ENCODE results near the gene COL15A1. TPM values are rescaled to one million over a fixed set of nuclear protein-coding genes. Genes with fewer than 3 reads are reported as not detected.
A peak's percentile ranks its signal among the peaks of the same experiment; 100 is the strongest.

COL15A1 gene
- polyA plus RNA-seq, 3 donors from 2014 or later = 0.36 to 0.85 (median 0.54) TPM

DNA sequence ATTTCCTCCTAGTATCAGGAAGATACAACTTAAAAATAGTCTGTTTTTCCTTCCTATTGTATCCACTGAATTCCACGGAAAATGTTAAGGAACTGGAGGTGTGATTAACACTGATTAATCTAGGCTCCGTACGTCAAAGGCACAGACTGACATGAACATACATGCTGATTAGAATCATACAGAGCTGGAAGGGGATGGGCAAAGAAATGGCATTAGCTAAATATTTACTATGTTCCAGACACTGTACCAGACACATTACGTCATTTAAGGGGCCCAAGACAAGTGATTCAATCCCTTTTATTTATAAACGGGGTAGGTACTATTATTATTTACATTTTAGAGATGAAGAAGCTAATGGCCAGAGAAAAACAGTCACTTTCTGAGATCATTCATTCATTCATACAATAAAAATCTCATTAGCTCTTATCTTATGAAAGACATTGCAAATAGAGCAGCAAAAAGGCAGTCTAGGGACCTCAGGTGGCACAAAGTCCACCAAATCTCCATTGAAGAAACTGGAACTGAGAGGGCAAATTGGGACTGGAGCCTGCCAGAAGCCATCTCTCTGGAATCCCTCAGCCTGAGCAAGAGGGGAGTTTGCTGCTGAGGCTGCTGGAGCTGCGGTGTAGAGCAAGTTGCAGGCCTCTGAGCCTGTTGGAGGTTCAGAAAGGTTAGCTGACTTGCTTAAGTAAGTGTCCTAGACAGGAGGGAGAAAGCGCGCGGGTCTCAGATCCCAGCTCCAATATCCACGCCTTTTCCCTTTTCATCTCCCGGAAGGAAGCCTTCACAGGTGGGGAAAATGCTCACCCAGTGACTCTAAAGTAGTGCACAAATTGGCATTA, 159.6 kb downstream of the COL15A1 start:
- peaks cover 77 to 87% of the 10 kb centered on the region in 2 donors for H3K4me1 Mint-ChIP-seq
- peak overlapping the region; percentile 92 to 96 (median 94) for H3K27ac Mint-ChIP-seq
- DNase-seq = no peak
- H3K4me3 Mint-ChIP-seq = peak overlapping the region; percentile 87 to 94 (median 90)
- peaks cover 4 to 16% (median 5%) of the 10 kb centered on the region in 3 donors for H3K27me3 Mint-ChIP-seq (ENCODE audit: low read depth in 3 of 3)
- peaks cover 0 to 3% (median 0%) of the 10 kb centered on the region in 3 donors for H3K36me3 Mint-ChIP-seq
- H3K9me3 Mint-ChIP-seq = no peaks in the 10 kb centered on the region

DNA sequence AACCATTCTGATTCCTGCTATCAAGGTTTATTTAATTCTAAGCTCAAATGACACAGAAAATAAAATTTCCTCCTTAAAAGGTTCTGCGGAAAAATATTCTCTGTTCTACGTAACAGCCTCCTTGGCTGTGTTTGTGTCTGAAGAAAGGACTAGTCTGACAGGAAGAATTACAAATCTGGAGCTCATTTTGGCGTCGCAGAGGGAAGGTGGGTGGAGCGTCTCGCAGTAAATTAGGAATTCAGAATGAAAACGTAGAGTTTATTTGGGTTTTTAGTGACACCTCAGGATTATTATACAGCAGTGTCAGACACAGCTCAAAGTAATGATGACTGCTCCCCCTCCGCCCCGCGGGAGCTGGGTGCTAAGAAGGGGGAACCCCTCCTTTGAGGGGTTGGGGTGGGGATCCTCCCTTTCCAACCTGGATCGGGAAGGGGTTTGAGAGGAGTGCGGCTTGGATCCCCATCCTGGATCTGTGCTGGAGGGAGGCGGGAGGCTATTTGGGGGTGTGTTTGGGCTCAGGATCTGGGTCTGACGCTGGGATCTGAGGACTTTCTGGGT, 160.3 kb downstream of the COL15A1 start:
- H3K4me3 Mint-ChIP-seq = peak overlapping the region; percentile 87 to 94 (median 90)
- no peak for DNase-seq
- H3K27me3 Mint-ChIP-seq (ENCODE audit: low read depth in 3 of 3) = peaks cover 4 to 16% (median 5%) of the 10 kb centered on the region in 3 donors
- no peaks in the 10 kb centered on the region for H3K9me3 Mint-ChIP-seq
- peaks cover 0 to 3% (median under 1%) of the 10 kb centered on the region in 3 donors for H3K36me3 Mint-ChIP-seq
- H3K4me1 Mint-ChIP-seq = peaks cover 78 to 87% of the 10 kb centered on the region in 2 donors
- H3K27ac Mint-ChIP-seq = peak overlapping the region; percentile 92 to 96 (median 94)

GRCh38 chr9:99104459-99105151, 160.9 kb downstream of the COL15A1 start, which contains the start of gene TGFBR1:
Gene TGFBR1 (plus strand): TSS chr9:99105113. CDS start chr9:99105206, 93 bp downstream.
- H3K4me1 Mint-ChIP-seq = peaks cover 78 to 87% of the 10 kb centered on the region in 2 donors
- H3K27me3 Mint-ChIP-seq (ENCODE audit: low read depth in 3 of 3) = peaks cover 4 to 16% (median 5%) of the 10 kb centered on the region in 3 donors
- peak within 1 kb of the TSS; percentile 92 to 96 (median 94) for H3K27ac Mint-ChIP-seq

GRCh38 chr9:99105152-99106043, 161.7 kb downstream of the COL15A1 start:
- no peaks in the 10 kb centered on the region for H3K9me3 Mint-ChIP-seq
- peaks cover 78 to 87% of the 10 kb centered on the region in 2 donors for H3K4me1 Mint-ChIP-seq
- peak overlapping the region; percentile 86 to 96 (median 92) for H3K4me3 Mint-ChIP-seq
- H3K36me3 Mint-ChIP-seq = peaks cover 0 to 4% (median 3%) of the 10 kb centered on the region in 3 donors
- peak; percentile 34 to 67 (median 56) for DNase-seq
- H3K27me3 Mint-ChIP-seq (ENCODE audit: low read depth in 3 of 3) = peaks cover 3 to 14% (median 4%) of the 10 kb centered on the region in 3 donors
- H3K27ac Mint-ChIP-seq = peak overlapping the region; percentile 87 to 93 (median 90)

More at GRCh38 chr9:99104459-99105151, 160.9 kb downstream of the COL15A1 start, which contains the start of gene TGFBR1:
- H3K4me3 Mint-ChIP-seq = peak within 1 kb of the TSS; percentile 88 to 96 (median 94)
- peak; percentile 95 to 96 (median 96) for DNase-seq
- H3K9me3 Mint-ChIP-seq = no peaks in the 10 kb centered on the region
- peaks cover 0 to 4% (median 3%) of the 10 kb centered on the region in 3 donors for H3K36me3 Mint-ChIP-seq

DNA sequence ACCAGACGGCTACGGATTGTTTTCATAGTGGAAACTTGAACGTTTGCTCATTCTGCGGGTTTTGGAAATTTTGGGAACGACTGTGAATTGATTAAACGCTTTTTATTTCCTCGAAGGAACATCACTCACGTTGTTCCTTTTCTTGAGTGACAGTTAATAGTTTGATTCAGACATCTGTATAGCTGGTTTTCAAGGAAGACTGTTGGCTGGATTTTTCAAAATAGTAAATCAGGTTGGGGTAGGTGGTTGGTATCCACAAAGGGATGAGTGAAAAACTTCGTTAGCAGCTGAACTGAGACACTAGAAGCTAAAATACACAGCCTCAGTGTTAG, 162.3 kb downstream of the COL15A1 start:
- Mint-ChIP-seq H3K4me3 (peak overlapping the region; percentile 86 to 96 (median 92)), H3K27ac (peak overlapping the region; percentile 87 to 93 (median 90)), H3K4me1 (peaks cover 78 to 87% of the 10 kb centered on the region in 2 donors), H3K9me3 (no peaks in the 10 kb centered on the region), H3K27me3 (ENCODE audit: low read depth in 3 of 3) (peaks cover 3 to 11% (median 4%) of the 10 kb centered on the region in 3 donors), H3K36me3 (peaks cover 0 to 4% (median 3%) of the 10 kb centered on the region in 3 donors)
- no peak for DNase-seq

DNA sequence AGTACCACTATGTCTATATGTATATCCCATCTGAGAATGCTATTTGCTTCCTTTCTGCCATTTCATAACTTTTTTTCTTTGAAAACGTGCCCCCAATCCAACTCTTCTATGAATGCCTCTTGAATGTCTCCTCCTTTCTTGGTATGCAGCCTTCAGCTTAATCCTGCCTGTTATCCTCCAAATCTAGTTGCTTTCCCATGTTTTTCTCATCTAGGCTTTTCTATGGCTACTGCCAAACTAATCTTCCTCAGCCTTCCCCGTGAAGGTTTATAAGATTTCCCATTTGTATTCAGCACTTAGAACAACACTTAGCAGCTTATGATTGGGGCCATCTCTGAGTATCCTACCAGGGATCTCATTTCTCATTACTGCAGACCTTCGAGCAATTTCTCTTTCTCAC, 163.7 kb downstream of the COL15A1 start:
- DNase-seq = no peak
- Mint-ChIP-seq H3K27ac (peak overlapping the region; percentile 79 to 93 (median 90)), H3K36me3 (peaks cover 3 to 4% (median 3%) of the 10 kb centered on the region in 3 donors), H3K4me1 (peaks cover 79 to 86% of the 10 kb centered on the region in 2 donors), H3K27me3 (ENCODE audit: low read depth in 3 of 3) (peaks cover 3 to 11% (median 4%) of the 10 kb centered on the region in 3 donors), H3K9me3 (no peaks in the 10 kb centered on the region), H3K4me3 (peak overlapping the region; percentile 86 to 96 (median 92))

DNA sequence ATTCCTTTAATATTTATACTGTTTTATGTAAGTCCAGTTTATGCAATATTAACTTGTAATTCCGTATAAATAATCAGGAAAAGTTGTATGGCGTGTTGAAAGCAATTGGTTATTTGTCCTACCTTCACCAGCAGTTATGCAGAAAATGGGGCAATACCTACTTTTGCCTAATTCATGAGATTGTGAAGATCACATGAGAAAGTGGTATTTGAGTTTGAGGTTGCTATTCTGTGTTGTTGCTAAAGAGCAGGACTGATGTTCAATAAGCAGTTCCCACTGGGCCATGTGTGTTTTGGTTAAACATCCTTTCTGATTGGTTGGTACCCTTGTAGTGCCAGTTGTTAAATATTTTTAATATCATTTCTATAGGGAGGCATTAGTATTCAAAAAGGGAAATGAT, 164.4 kb downstream of the COL15A1 start:
- Mint-ChIP-seq H3K27me3 (ENCODE audit: low read depth in 3 of 3) (peaks cover 3 to 11% (median 4%) of the 10 kb centered on the region in 3 donors), H3K27ac (peak overlapping the region; percentile 60 to 93 (median 86)), H3K4me1 (peaks cover 83 to 89% of the 10 kb centered on the region in 2 donors), H3K4me3 (peak overlapping the region; percentile 86 to 96 (median 92)), H3K36me3 (peaks cover 3 to 5% (median 4%) of the 10 kb centered on the region in 3 donors), H3K9me3 (no peaks in the 10 kb centered on the region)
- DNase-seq = no peak

DNA sequence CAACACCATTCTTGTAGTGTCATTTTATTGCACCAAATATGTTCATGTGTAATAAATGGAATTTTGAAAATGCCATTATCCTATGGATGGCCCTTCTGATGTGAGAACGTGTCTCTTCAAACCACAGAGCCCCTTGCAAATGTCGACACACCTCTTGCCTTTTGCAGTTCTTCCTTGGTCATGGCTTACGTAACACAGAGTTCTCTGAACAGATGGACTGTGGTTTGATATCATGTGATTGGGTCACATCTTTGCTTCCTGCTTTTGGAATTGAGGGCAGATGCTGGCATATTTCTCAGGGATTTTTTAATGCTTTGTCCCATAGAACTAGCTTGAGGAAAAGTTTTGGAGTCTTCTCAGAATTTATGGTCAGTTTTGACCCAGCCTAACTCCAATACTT, 165.8 kb downstream of the COL15A1 start:
- Mint-ChIP-seq H3K4me3 (peak overlapping the region; percentile 86 to 96 (median 92)), H3K27ac (peak overlapping the region; percentile 60 to 93 (median 86)), H3K4me1 (peaks cover 83 to 89% of the 10 kb centered on the region in 2 donors), H3K36me3 (peaks cover 3 to 5% (median 4%) of the 10 kb centered on the region in 3 donors), H3K27me3 (ENCODE audit: low read depth in 3 of 3) (peaks cover under 1 to 5% (median 4%) of the 10 kb centered on the region in 3 donors), H3K9me3 (no peaks in the 10 kb centered on the region)
- DNase-seq = peak; percentile 36 to 45 (median 37)

DNA sequence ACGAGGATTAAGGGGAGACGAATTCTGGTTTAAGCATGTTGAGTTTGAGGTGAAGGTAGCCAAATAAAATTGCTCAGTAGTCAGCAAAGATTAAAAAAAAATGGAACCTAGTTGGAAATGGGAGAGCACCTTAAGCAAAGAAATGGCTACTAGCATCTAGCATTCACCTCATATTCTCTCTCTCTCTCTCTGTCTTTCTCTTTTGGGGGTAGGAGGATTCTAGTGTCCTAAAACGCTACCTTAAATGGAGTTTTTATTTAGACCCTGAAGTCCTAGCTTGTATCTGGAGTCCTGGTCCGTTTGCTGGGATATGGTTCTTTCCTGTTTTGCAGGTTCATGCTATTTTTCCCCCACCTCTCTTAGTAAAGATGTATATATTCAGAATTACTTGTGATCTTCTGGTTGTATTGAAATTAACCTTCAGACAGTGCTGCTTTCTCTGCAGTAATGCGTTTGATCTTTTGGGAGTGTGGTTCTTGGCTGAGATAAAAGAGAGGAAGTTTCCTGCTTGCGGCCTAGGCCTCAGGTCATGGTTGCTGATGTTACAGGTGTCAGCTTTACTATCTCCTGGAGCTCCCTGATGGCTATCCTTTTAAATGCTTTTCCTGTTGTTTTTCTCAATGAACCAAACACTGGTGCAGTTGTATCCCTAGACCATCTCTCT, 169.2 kb downstream of the COL15A1 start:
- Mint-ChIP-seq H3K27me3 (ENCODE audit: low read depth in 3 of 3) (peaks cover 0 to 1% (median 0%) of the 10 kb centered on the region in 3 donors), H3K9me3 (no peaks in the 10 kb centered on the region), H3K27ac (peak overlapping the region; percentile 78 to 93 (median 88)), H3K36me3 (peaks cover 0 to 5% (median 4%) of the 10 kb centered on the region in 3 donors), H3K4me1 (peaks cover 94 to 99% of the 10 kb centered on the region in 2 donors), H3K4me3 (peak overlapping the region; percentile 55 to 80 (median 74))
- DNase-seq = peak; percentile 35 to 41 (median 35)

GRCh38 chr9:99113414-99114048, 169.8 kb downstream of the COL15A1 start:
- H3K36me3 Mint-ChIP-seq = peaks cover 0 to 5% (median 4%) of the 10 kb centered on the region in 3 donors
- peak overlapping the region; percentile 55 to 80 (median 74) for H3K4me3 Mint-ChIP-seq
- no peaks in the 10 kb centered on the region for H3K9me3 Mint-ChIP-seq
- H3K27me3 Mint-ChIP-seq (ENCODE audit: low read depth in 3 of 3) = peaks cover 0 to 1% (median 0%) of the 10 kb centered on the region in 3 donors
- peak overlapping the region; percentile 78 to 93 (median 89) for H3K27ac Mint-ChIP-seq
- peaks cover 91 to 98% of the 10 kb centered on the region in 2 donors for H3K4me1 Mint-ChIP-seq
- no peak for DNase-seq

GRCh38 chr9:99114049-99114440, 170.3 kb downstream of the COL15A1 start:
- Mint-ChIP-seq H3K9me3 (no peaks in the 10 kb centered on the region), H3K27ac (peak overlapping the region; percentile 53 to 93 (median 83)), H3K36me3 (peaks cover 0 to 6% (median 5%) of the 10 kb centered on the region in 3 donors), H3K27me3 (ENCODE audit: low read depth in 3 of 3) (peaks cover 0 to 1% (median 0%) of the 10 kb centered on the region in 3 donors), H3K4me1 (peaks cover 91 to 98% of the 10 kb centered on the region in 2 donors), H3K4me3 (peak overlapping the region; percentile 28 to 80 (median 49))
- no peak for DNase-seq
